H1 (cell line): ENCODE measurements around the gene LCLAT1. TPM values are rescaled to one million over a fixed set of nuclear protein-coding genes. Genes with fewer than 3 reads are reported as not detected.

Experiments
- CHD7 ChIP-seq: fragments of 300-600 bp; sonication (generic); IDR thresholded peaks from 2 replicates; pipeline ENCODE4 v1.7.1; 2012; ENCODE audit warnings: low read length, moderate library complexity, mild to moderate bottlenecking, inconsistent platforms; ENCODE audit not compliant: insufficient replicate concordance
- GABPA ChIP-seq: IDR thresholded peaks from 2 replicates; pipeline ENCODE4 v1.6.1; 2011; ENCODE audit warnings: mild to moderate bottlenecking, low read length, moderate library complexity, borderline replicate concordance; ENCODE audit not compliant: insufficient read depth
- JUN ChIP-seq: IDR thresholded peaks from 2 replicates; pipeline ENCODE4 v1.6.1; 2011; ENCODE audit warnings: low read depth, mild to moderate bottlenecking, improper control_type of control experiment, low read length
- POLR2AphosphoS5 ChIP-seq: IDR thresholded peaks from 2 replicates; pipeline ENCODE4 v1.6.1; 2011; ENCODE audit warnings: low read depth, low read length
- TEAD4 ChIP-seq: IDR thresholded peaks from 2 replicates; pipeline ENCODE4 v1.6.1; 2012; ENCODE audit warnings: low read depth, low read length, inconsistent platforms, mixed read lengths
- polyA plus RNA-seq, 7 experiments: library from polyadenylated mRNA; depleted of rRNA in 3 of 7; stranded (reverse) in 5 of 7; unstranded in 2 of 7; fragments of >200 nt in 5 of 7; fragments of 200-250 nt in 2 of 7; gene quantifications; 1 replicate in 5 of 7; 2 replicates in 1 of 7; 4 replicates in 1 of 7; pipeline versions ENCODE4 v1.2.1 to v1.2.3, GENCODE V29; 2011 to 2013; ENCODE audit warnings: missing spikeins in 2 of 7, mixed read lengths in 2 of 7
- total RNA-seq: library from RNA; stranded (reverse); fragmentation: NEBNext Ultra II Directional; extraction: Animal tissue kit (Norgen Biotek cat#: 25700); gene quantifications from 2 replicates; pipeline ENCODE4 v1.2.1, GENCODE V29; 2021

Gene LCLAT1
- total and polyA plus RNA-seq, 2 of the 8 experiments (the other 6 are each of a cell fraction or from before 2014, with no cell fraction given): 7.6 to 22.0 TPM

GRCh38 chr2:30502310-30502709 is 55.3 kb downstream of the LCLAT1 start (continued):
- no peak for TF ChIP-seq CHD7
- no peak for TF ChIP-seq GABPA
- no peak for TF ChIP-seq TEAD4
- TF ChIP-seq POLR2AphosphoS5: no peak
- no peak for TF ChIP-seq JUN
